OCI-LY1 (cell line): ENCODE measurements around the gene TAS2R50.

Source experiments
- H2AFZ ChIP-seq: fragments of 200-600 bp; sonication (generic), shearing (Covaris generic); 2 replicates; pipeline ENCODE4 v1.6.0; 2014; ENCODE audit warnings: antibody characterized with exemption, mild to moderate bottlenecking, low read length
- H3F3A ChIP-seq: fragments of 200-600 bp; sonication (generic), shearing (Covaris generic); 2 replicates; pipeline ENCODE4 v1.6.0; 2014; ENCODE audit warnings: mild to moderate bottlenecking, antibody characterized with exemption, low read length, moderate library complexity; ENCODE audit not compliant: insufficient read depth
- H3K27ac ChIP-seq: fragments of 200-600 bp; sonication (generic); 2 replicates; pipeline ENCODE4 v1.5.1; 2014; ENCODE audit warnings: low read length, mixed run types, mild to moderate bottlenecking, low read depth; ENCODE audit not compliant: poor library complexity, severe bottlenecking
- H3K27me3 ChIP-seq: fragments of 200-600 bp; sonication (generic); 2 replicates; pipeline ENCODE4 v1.6.0; 2014; ENCODE audit warnings: antibody characterized with exemption, mild to moderate bottlenecking, low read length, moderate library complexity; ENCODE audit not compliant: insufficient read depth
- H3K36me3 ChIP-seq: fragments of 200-600 bp; sonication (generic); 2 replicates; pipeline ENCODE4 v1.6.1; 2014; ENCODE audit warnings: mild to moderate bottlenecking, antibody characterized with exemption, low read length, moderate library complexity, mixed read lengths; ENCODE audit not compliant: insufficient read depth
- H3K4me1 ChIP-seq: fragments of 200-600 bp; sonication (generic); 2 replicates; pipeline ENCODE4 v1.5.1; 2014; ENCODE audit warnings: mild to moderate bottlenecking, low read length, moderate library complexity; ENCODE audit not compliant: insufficient read depth, severe bottlenecking
- H3K4me2 ChIP-seq: fragments of 200-600 bp; sonication (generic), shearing (Covaris generic); 2 replicates; pipeline ENCODE4 v1.6.1; 2014; ENCODE audit warnings: low read length
- H3K4me3 ChIP-seq: fragments of 200-600 bp; sonication (generic); 2 replicates; pipeline ENCODE4 v1.5.1; 2014; ENCODE audit warnings: low read length, low read depth, mild to moderate bottlenecking, mixed read lengths; ENCODE audit not compliant: poor library complexity, severe bottlenecking
- H3K79me2 ChIP-seq: fragments of 200-600 bp; shearing (Covaris generic); 2 replicates; pipeline ENCODE4 v1.6.1; 2016; ENCODE audit warnings: mixed run types, low read length, mixed read lengths; ENCODE audit not compliant: insufficient read depth
- H3K9ac ChIP-seq: fragments of 200-600 bp; sonication (generic), shearing (Covaris generic); 2 replicates; pipeline ENCODE4 v1.6.1; 2014; ENCODE audit warnings: mild to moderate bottlenecking, low read length, mixed read lengths
- H3K9me2 ChIP-seq: fragments of 200-600 bp; sonication (generic), shearing (Covaris generic); 2 replicates; pipeline ENCODE4 v1.6.1; 2014; ENCODE audit warnings: low read depth, mild to moderate bottlenecking, low read length, mixed read lengths
- H3K9me3 ChIP-seq: fragments of 200-600 bp; shearing (Covaris generic); 2 replicates; pipeline ENCODE4 v1.6.1; 2014; ENCODE audit warnings: low read length, mixed read lengths
- H4K20me1 ChIP-seq: fragments of 200-600 bp; sonication (generic), shearing (Covaris generic); 2 replicates; pipeline ENCODE4 v1.6.0; 2016; ENCODE audit warnings: mild to moderate bottlenecking, low read length; ENCODE audit not compliant: insufficient read depth
- EZH2 ChIP-seq: fragments of 200-600 bp; sonication (generic), shearing (Covaris generic); IDR thresholded peaks from 2 replicates; pipeline ENCODE4 v1.8.0; 2017; ENCODE audit warnings: borderline replicate concordance, mixed run types, mild to moderate bottlenecking, antibody characterized with exemption, low read length, moderate library complexity, mixed read lengths
- TF ChIP-seq, protein P1 (sequence below): fragments of 200-600 bp; sonication (generic), shearing (Covaris generic); IDR thresholded peaks from 2 replicates; pipeline ENCODE4 v1.5.1; 2017; ENCODE audit warnings: mild to moderate bottlenecking, antibody characterized with exemption, low read length, moderate library complexity, mixed read lengths

Gene TAS2R50

DNA sequence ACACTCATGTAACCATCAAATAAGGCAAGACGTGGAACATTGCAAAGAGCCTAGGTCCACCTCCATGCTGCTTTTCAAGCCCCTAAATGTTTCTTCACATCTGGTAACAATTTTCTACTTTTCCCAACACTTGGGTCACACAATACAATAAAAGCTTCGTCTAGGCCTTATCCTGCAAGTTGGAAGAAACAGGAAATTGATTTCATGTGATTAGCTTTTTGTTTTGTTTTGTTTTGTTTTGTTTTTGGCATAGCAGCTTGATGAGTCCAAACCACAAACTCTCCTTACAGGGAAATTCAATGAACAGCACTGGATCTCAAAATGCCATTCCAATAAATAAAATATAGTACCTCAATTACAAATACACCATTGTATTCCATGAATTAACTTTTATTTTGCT, 19.3 kb downstream of the TAS2R50 start:
- Histone ChIP-seq H3K4me3 (no peak overlapping the region), H3K9me2 (no peaks in the 10 kb centered on the region), H3K27ac (no peak overlapping the region), H3K4me1 (no peaks in the 10 kb centered on the region), H4K20me1 (no peaks in the 10 kb centered on the region), H3F3A (no peaks in the 10 kb centered on the region), H3K36me3 (no peaks in the 10 kb centered on the region), H3K9me3 (no peaks in the 10 kb centered on the region), H3K79me2 (no peaks in the 10 kb centered on the region), H3K4me2 (no peak overlapping the region), H2AFZ (no peak overlapping the region), H3K9ac (no peak overlapping the region), H3K27me3 (no peaks in the 10 kb centered on the region)
- no peak for TF ChIP-seq EZH2
- TF ChIP-seq, protein P1, sequence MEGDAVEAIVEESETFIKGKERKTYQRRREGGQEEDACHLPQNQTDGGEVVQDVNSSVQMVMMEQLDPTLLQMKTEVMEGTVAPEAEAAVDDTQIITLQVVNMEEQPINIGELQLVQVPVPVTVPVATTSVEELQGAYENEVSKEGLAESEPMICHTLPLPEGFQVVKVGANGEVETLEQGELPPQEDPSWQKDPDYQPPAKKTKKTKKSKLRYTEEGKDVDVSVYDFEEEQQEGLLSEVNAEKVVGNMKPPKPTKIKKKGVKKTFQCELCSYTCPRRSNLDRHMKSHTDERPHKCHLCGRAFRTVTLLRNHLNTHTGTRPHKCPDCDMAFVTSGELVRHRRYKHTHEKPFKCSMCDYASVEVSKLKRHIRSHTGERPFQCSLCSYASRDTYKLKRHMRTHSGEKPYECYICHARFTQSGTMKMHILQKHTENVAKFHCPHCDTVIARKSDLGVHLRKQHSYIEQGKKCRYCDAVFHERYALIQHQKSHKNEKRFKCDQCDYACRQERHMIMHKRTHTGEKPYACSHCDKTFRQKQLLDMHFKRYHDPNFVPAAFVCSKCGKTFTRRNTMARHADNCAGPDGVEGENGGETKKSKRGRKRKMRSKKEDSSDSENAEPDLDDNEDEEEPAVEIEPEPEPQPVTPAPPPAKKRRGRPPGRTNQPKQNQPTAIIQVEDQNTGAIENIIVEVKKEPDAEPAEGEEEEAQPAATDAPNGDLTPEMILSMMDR = no peak

DNA sequence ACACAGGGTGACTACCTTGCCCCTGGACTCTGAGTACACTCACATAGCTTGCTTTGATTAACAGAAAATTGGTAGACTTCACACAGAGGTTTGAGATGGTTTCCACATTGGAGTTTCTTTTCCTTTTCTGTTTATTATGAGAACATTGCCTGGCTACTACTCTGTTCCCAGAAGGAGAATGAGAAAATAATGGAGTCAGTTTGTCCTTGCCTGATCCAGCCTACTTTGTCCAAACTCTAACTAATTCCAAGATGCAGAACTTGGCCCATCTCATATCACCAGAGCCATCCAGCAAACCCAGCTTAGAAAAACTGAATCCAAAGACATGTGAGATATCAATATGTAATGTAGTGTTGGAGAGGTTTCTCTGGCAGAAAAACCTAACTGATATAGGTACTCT, 20.4 kb downstream of the TAS2R50 start:
- no peaks in the 10 kb centered on the region for H3K9me3 ChIP-seq
- no peak overlapping the region for H3K4me2 ChIP-seq
- no peaks in the 10 kb centered on the region for H3K27me3 ChIP-seq
- no peak for TF ChIP-seq EZH2
- TF ChIP-seq, protein P1 = no peak
- H3K79me2 ChIP-seq = no peaks in the 10 kb centered on the region
- H3F3A ChIP-seq = no peaks in the 10 kb centered on the region
- no peaks in the 10 kb centered on the region for H3K9me2 ChIP-seq
- no peak overlapping the region for H3K27ac ChIP-seq
- no peaks in the 10 kb centered on the region for H3K4me1 ChIP-seq
- no peak overlapping the region for H3K9ac ChIP-seq
- no peaks in the 10 kb centered on the region for H4K20me1 ChIP-seq
- no peak overlapping the region for H3K4me3 ChIP-seq
- no peak overlapping the region for H2AFZ ChIP-seq
- H3K36me3 ChIP-seq = no peaks in the 10 kb centered on the region

DNA sequence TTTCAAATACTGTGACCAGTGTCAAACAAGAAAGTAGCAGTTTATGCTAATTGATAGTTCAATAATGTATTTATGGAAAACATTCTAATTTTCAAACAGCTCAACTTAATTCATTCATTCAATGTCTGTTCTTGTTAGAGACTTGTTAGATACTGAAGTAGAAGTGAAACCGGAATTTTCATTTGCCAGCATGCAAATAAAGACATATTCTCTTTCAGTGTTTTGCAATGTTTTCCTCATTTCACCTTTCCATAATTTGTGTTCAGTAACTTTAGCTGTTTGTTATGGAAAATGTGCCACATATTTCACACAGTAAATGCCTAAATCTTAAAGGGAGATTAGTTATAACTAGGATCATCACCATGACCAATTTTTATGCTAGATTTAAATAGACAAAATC, 21.2 kb downstream of the TAS2R50 start:
- Histone ChIP-seq H3K9me3 (no peaks in the 10 kb centered on the region), H3F3A (no peaks in the 10 kb centered on the region), H2AFZ (no peak overlapping the region), H3K27ac (no peak overlapping the region), H3K79me2 (no peaks in the 10 kb centered on the region), H4K20me1 (no peaks in the 10 kb centered on the region), H3K4me2 (no peak overlapping the region), H3K9ac (no peak overlapping the region), H3K4me1 (no peaks in the 10 kb centered on the region), H3K9me2 (no peaks in the 10 kb centered on the region), H3K27me3 (no peaks in the 10 kb centered on the region), H3K4me3 (no peak overlapping the region), H3K36me3 (no peaks in the 10 kb centered on the region)
- TF ChIP-seq EZH2 = no peak
- TF ChIP-seq, protein P1 = no peak
